ENCODE results near the gene PTGES2.

PTGES2 gene

GRCh38 chr9:128162215-128163026 lies 34.9 kb upstream of the PTGES2 start:
- Histone ChIP-seq H4K91ac (ENCODE audit: low read depth, low read length) (no peak overlapping the region), H3K79me2 (ENCODE audit: control insufficient read depth, insufficient read depth, low read length, poor library complexity) (peaks cover 5% of the 10 kb centered on the region), H4K12ac (ENCODE audit: low read depth, low read length) (peak overlapping the region; percentile 16), H4K8ac (ENCODE audit: low read depth, low read length) (no peak overlapping the region), H2AK5ac (ENCODE audit: low read length) (no peak overlapping the region), H3K4me1 (ENCODE audit: control insufficient read depth in 1 of 2, insufficient read depth in 2 of 2, low read length in 2 of 2) (peaks cover 5 to 9% of the 10 kb centered on the region in 2 experiments), H2BK12ac (ENCODE audit: low read length) (no peak overlapping the region), H3K9me3 (ENCODE audit: insufficient read depth, low read depth, low read length) (peaks cover 3% of the 10 kb centered on the region), H3K79me1 (ENCODE audit: low read length) (peaks cover 12% of the 10 kb centered on the region), H3K27ac (ENCODE audit: low read depth, low read length) (no peak overlapping the region), H3K27me3 (ENCODE audit: insufficient read depth, low read length) (no peaks in the 10 kb centered on the region), H3K18ac (ENCODE audit: low read length) (no peak overlapping the region), H3K4me2 (ENCODE audit: low read length) (no peak overlapping the region), H3K4me3 (ENCODE audit: low read depth, low read length) (peak overlapping the region; percentile 37), H3K14ac (ENCODE audit: low read length) (no peak overlapping the region), H3K9ac (ENCODE audit: low read length) (no peak overlapping the region), H2BK120ac (ENCODE audit: insufficient read depth, low read length, poor library complexity) (no peak overlapping the region), H3K36me3 (ENCODE audit: control insufficient read depth in 1 of 2, insufficient read depth in 2 of 2, low read length in 2 of 2) (peaks cover 47 to 48% of the 10 kb centered on the region in 2 experiments), H2BK5ac (ENCODE audit: low read depth, low read length, poor library complexity) (no peak overlapping the region), H3K4ac (ENCODE audit: low read depth, low read length) (no peak overlapping the region), H2AFZ (ENCODE audit: insufficient read depth, low read length, poor library complexity) (no peak overlapping the region), H3K23ac (ENCODE audit: low read length) (no peak overlapping the region)
- DNase-seq: no peak
- no CpG with 5 or more reads among the region's 10 CpGs for WGBS (ENCODE audit: extremely low coverage, insufficient coverage, insufficient read length)

- no peak overlapping the region for H2BK120ac ChIP-seq (ENCODE audit: insufficient read depth, low read length, poor library complexity)
- H3K23ac ChIP-seq (ENCODE audit: low read length): no peak overlapping the region
- whole genome bisulfite sequencing (ENCODE audit: extremely low coverage, insufficient coverage, insufficient read length): no CpG with 5 or more reads among the region's 13 CpGs
- H2BK12ac ChIP-seq (ENCODE audit: low read length): no peak overlapping the region
- H3K36me3 ChIP-seq (ENCODE audit: control insufficient read depth in 1 of 2, insufficient read depth in 2 of 2, low read length in 2 of 2): peaks cover 36 to 37% of the 10 kb centered on the region in 2 experiments
- H3K79me1 ChIP-seq (ENCODE audit: low read length): peaks cover 12% of the 10 kb centered on the region
- H3K79me2 ChIP-seq (ENCODE audit: control insufficient read depth, insufficient read depth, low read length, poor library complexity): peaks cover 5% of the 10 kb centered on the region
- no peak overlapping the region for H3K9ac ChIP-seq (ENCODE audit: low read length)
- no peak overlapping the region for H2AFZ ChIP-seq (ENCODE audit: insufficient read depth, low read length, poor library complexity)
- no peaks in the 10 kb centered on the region for H3K27me3 ChIP-seq (ENCODE audit: insufficient read depth, low read length)
- no peak overlapping the region for H4K8ac ChIP-seq (ENCODE audit: low read depth, low read length)
- H3K4me3 ChIP-seq (ENCODE audit: low read depth, low read length): no peak overlapping the region
- no peak overlapping the region for H4K12ac ChIP-seq (ENCODE audit: low read depth, low read length)
- H3K14ac ChIP-seq (ENCODE audit: low read length): no peak overlapping the region
- H2BK5ac ChIP-seq (ENCODE audit: low read depth, low read length, poor library complexity): no peak overlapping the region
- H3K18ac ChIP-seq (ENCODE audit: low read length): no peak overlapping the region
- no peak overlapping the region for H4K91ac ChIP-seq (ENCODE audit: low read depth, low read length)
- H3K27ac ChIP-seq (ENCODE audit: low read depth, low read length): no peak overlapping the region
- DNase-seq: no peak
- no peaks in the 10 kb centered on the region for H3K9me3 ChIP-seq (ENCODE audit: insufficient read depth, low read depth, low read length)
- H2AK5ac ChIP-seq (ENCODE audit: low read length): no peak overlapping the region
- no peak overlapping the region for H3K4ac ChIP-seq (ENCODE audit: low read depth, low read length)
- H3K4me2 ChIP-seq (ENCODE audit: low read length): no peak overlapping the region
- H3K4me1 ChIP-seq (ENCODE audit: control insufficient read depth in 1 of 2, insufficient read depth in 2 of 2, low read length in 2 of 2): peaks cover 5 to 9% of the 10 kb centered on the region in 2 experiments
These were observed 33.8 kb upstream of the PTGES2 start for GRCh38 chr9:128161215-128161902.

DNA sequence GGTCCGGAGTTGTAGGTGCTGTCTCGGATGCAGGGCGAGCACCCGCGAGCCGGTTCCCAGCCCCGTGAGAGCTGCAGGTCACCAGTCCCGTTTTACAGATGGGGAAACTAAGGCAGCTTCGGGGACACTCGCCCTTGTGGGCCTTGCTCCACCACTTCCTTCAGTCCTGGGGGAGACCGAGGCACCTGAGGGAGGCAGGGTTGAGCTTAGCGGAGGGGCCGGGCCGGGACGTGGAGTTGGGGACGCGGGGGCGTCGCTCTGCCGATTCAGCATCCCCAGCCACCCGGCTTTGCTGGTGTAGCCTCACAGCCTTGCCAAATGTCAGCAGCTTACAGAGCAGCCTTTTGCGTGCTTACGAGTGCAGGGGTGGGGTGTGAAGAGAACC lies 33.1 kb upstream of the PTGES2 start:
- Histone ChIP-seq H3K79me1 (ENCODE audit: low read length) (peaks cover 12% of the 10 kb centered on the region), H2AFZ (ENCODE audit: insufficient read depth, low read length, poor library complexity) (peak overlapping the region; percentile 94), H3K23ac (ENCODE audit: low read length) (no peak overlapping the region), H3K9ac (ENCODE audit: low read length) (peak overlapping the region; percentile 81), H2BK120ac (ENCODE audit: insufficient read depth, low read length, poor library complexity) (peak overlapping the region; percentile 10), H3K4ac (ENCODE audit: low read depth, low read length) (peak overlapping the region; percentile 49), H3K27ac (ENCODE audit: low read depth, low read length) (no peak overlapping the region), H4K8ac (ENCODE audit: low read depth, low read length) (peak overlapping the region; percentile 92), H3K18ac (ENCODE audit: low read length) (peak overlapping the region; percentile 86), H2AK5ac (ENCODE audit: low read length) (peak overlapping the region; percentile 44), H3K9me3 (ENCODE audit: insufficient read depth, low read depth, low read length) (no peaks in the 10 kb centered on the region), H3K27me3 (ENCODE audit: insufficient read depth, low read length) (no peaks in the 10 kb centered on the region), H3K79me2 (ENCODE audit: control insufficient read depth, insufficient read depth, low read length, poor library complexity) (peaks cover 5% of the 10 kb centered on the region), H3K4me1 (ENCODE audit: control insufficient read depth in 1 of 2, insufficient read depth in 2 of 2, low read length in 2 of 2) (peaks cover 5 to 9% of the 10 kb centered on the region in 2 experiments), H3K36me3 (ENCODE audit: control insufficient read depth in 1 of 2, insufficient read depth in 2 of 2, low read length in 2 of 2) (peaks cover 30% of the 10 kb centered on the region in 2 experiments), H3K14ac (ENCODE audit: low read length) (peak overlapping the region; percentile 83), H3K4me3 (ENCODE audit: low read depth, low read length) (peak overlapping the region; percentile 82), H2BK12ac (ENCODE audit: low read length) (no peak overlapping the region), H4K12ac (ENCODE audit: low read depth, low read length) (peak overlapping the region; percentile 86), H4K91ac (ENCODE audit: low read depth, low read length) (peak overlapping the region; percentile 58), H3K4me2 (ENCODE audit: low read length) (peak overlapping the region; percentile 72), H2BK5ac (ENCODE audit: low read depth, low read length, poor library complexity) (peak overlapping the region; percentile 26)
- peak in 1 of 2 donors; percentile 10 for DNase-seq
- no CpG with 5 or more reads among the region's 23 CpGs for WGBS (ENCODE audit: extremely low coverage, insufficient coverage, insufficient read length)

- H3K4ac ChIP-seq (ENCODE audit: low read depth, low read length): peak within 1 kb of the TSS; percentile 49
- H3K14ac ChIP-seq (ENCODE audit: low read length): peak within 1 kb of the TSS; percentile 83
- H3K9me3 ChIP-seq (ENCODE audit: insufficient read depth, low read depth, low read length): no peaks in the 10 kb centered on the region
- peak within 1 kb of the TSS; percentile 80 for H3K4me2 ChIP-seq (ENCODE audit: low read length)
- H3K79me1 ChIP-seq (ENCODE audit: low read length): peaks cover 12% of the 10 kb centered on the region
- H3K27me3 ChIP-seq (ENCODE audit: insufficient read depth, low read length): no peaks in the 10 kb centered on the region
- H2AFZ ChIP-seq (ENCODE audit: insufficient read depth, low read length, poor library complexity): peak within 1 kb of the TSS; percentile 94
- peak within 1 kb of the TSS; percentile 86 for H4K12ac ChIP-seq (ENCODE audit: low read depth, low read length)
- peaks cover 5% of the 10 kb centered on the region for H3K79me2 ChIP-seq (ENCODE audit: control insufficient read depth, insufficient read depth, low read length, poor library complexity)
- DNase-seq: peak; percentile 92 to 94
- H3K18ac ChIP-seq (ENCODE audit: low read length): peak within 1 kb of the TSS; percentile 86
- peak within 1 kb of the TSS; percentile 82 for H3K4me3 ChIP-seq (ENCODE audit: low read depth, low read length)
- H3K27ac ChIP-seq (ENCODE audit: low read depth, low read length): peak within 1 kb of the TSS; percentile 40
- peaks cover 30% of the 10 kb centered on the region in 2 experiments for H3K36me3 ChIP-seq (ENCODE audit: control insufficient read depth in 1 of 2, insufficient read depth in 2 of 2, low read length in 2 of 2)
- peak within 1 kb of the TSS; percentile 26 for H2BK5ac ChIP-seq (ENCODE audit: low read depth, low read length, poor library complexity)
- WGBS (ENCODE audit: extremely low coverage, insufficient coverage, insufficient read length): no CpG with 5 or more reads among the region's 77 CpGs
- H4K91ac ChIP-seq (ENCODE audit: low read depth, low read length): peak within 1 kb of the TSS; percentile 66
- no peak within 1 kb of the TSS for H3K23ac ChIP-seq (ENCODE audit: low read length)
- H4K8ac ChIP-seq (ENCODE audit: low read depth, low read length): peak within 1 kb of the TSS; percentile 92
- peak within 1 kb of the TSS; percentile 81 for H3K9ac ChIP-seq (ENCODE audit: low read length)
- peak within 1 kb of the TSS; percentile 88 for H2AK5ac ChIP-seq (ENCODE audit: low read length)
- H2BK12ac ChIP-seq (ENCODE audit: low read length): peak within 1 kb of the TSS; percentile 63
- H3K4me1 ChIP-seq (ENCODE audit: control insufficient read depth in 1 of 2, insufficient read depth in 2 of 2, low read length in 2 of 2): peaks cover 5 to 9% of the 10 kb centered on the region in 2 experiments
- H2BK120ac ChIP-seq (ENCODE audit: insufficient read depth, low read length, poor library complexity): peak within 1 kb of the TSS; percentile 14
These were observed 32.5 kb upstream of the PTGES2 start, which contains the start of gene BBLN for GRCh38 chr9:128159784-128160602. BBLN (plus strand) TSS chr9:128160265; CDS start chr9:128160408, 143 bp downstream.

All from trophoblast cell (in vitro differentiated cells and primary cell).